GM12878 (cell line): ENCODE data around the gene RFLNA. TPM values are rescaled to one million over a fixed set of nuclear protein-coding genes. Genes with fewer than 3 reads are reported as not detected.
A peak's percentile ranks its signal among the peaks of the same experiment; 100 is the strongest.

Experiments
- ATAC-seq: fragments of 200-7000 bp; cut with Tn5 transposase; 3 replicates; pipeline ENCODE4 v1.9.1; 2020; ENCODE audit warnings: mild to moderate bottlenecking, moderate library complexity
- BruUV-seq: library from RNA; stranded (reverse); fragments of 400-500 nt; replicated peaks from 2 replicates; lab custom pipeline; 2021; lab: Mats Ljungman, UMichigan
- CTCF ChIA-PET: fragments of 300-600 bp; sonication (Branson Sonifier 250); formaldehyde crosslinking; extraction: SDS; loops from one replicate; lab custom pipeline; 2021; ENCODE audit warnings: inconsistent platforms; lab: Yijun Ruan, JAX
- POLR2A ChIA-PET: fragments of 350-600 bp; formaldehyde crosslinking; extraction: SDS; loops from one replicate; lab custom pipeline; 2021; ENCODE audit warnings: inconsistent platforms; lab: Charles Lee
- RAD21 ChIA-PET: fragments of 300-600 bp; sonication (Branson Sonifier 250); formaldehyde crosslinking; loops from one replicate; lab custom pipeline; 2023; ENCODE audit warnings: antibody characterized with exemption; ENCODE audit not compliant: unreplicated experiment; lab: Charles Lee
- SMC1A ChIA-PET: fragments of 300-600 bp; sonication (Branson Sonifier 250); formaldehyde crosslinking; loops from one replicate; lab custom pipeline; 2023; ENCODE audit not compliant: unreplicated experiment, uncharacterized antibody; lab: Charles Lee
- DNase-seq: peaks from one replicate; pipeline ENCODE4 v3.0.0-alpha.2; 2011; ENCODE audit warnings: low read depth, low spot score
- FAIRE-seq: peaks from 3 replicates; lab custom pipeline; 2011; peaks lifted over from hg19 to GRCh38; lab: Jason Lieb, UNC
- H2AFZ ChIP-seq: 2 replicates; pipeline ENCODE4 v1.6.0; 2011; ENCODE audit warnings: low read depth, low read length, control low read depth; ENCODE audit not compliant: control insufficient read depth
- H3K27ac ChIP-seq: 2 replicates; pipeline ENCODE4 v1.5.1; 2011; ENCODE audit warnings: control low read depth; ENCODE audit not compliant: control insufficient read depth, insufficient read depth
- H3K27me3 ChIP-seq, 2 experiments: replicated peaks in 1 of 2; 2 replicates each; pipeline versions ENCODE4 v1.6.0 to v1.6.1; 2011; ENCODE audit warnings: low read length in 1 of 2; ENCODE audit not compliant: control insufficient read depth in 2 of 2, insufficient read depth in 2 of 2
- H3K36me3 ChIP-seq, 2 experiments: 2 replicates each; pipeline ENCODE4 v1.5.1; 2011; ENCODE audit warnings: low read length in 1 of 2; ENCODE audit not compliant: control insufficient read depth in 2 of 2, insufficient read depth in 2 of 2
- H3K4me1 ChIP-seq: 2 replicates; pipeline ENCODE4 v1.6.1; 2011; ENCODE audit warnings: mild to moderate bottlenecking, low read length, moderate library complexity, mixed read lengths; ENCODE audit not compliant: control insufficient read depth, insufficient read depth
- H3K4me2 ChIP-seq: 2 replicates; pipeline ENCODE4 v1.6.0; 2011; ENCODE audit warnings: control low read depth; ENCODE audit not compliant: control insufficient read depth, insufficient read depth
- H3K4me3 ChIP-seq: fragments of 200-600 bp; sonication (generic); 2 replicates; pipeline ENCODE4 v1.5.1; 2016
- H3K79me2 ChIP-seq: 2 replicates; pipeline ENCODE4 v1.6.0; 2011; ENCODE audit warnings: low read length; ENCODE audit not compliant: control insufficient read depth, insufficient read depth
- H3K9ac ChIP-seq: 2 replicates; pipeline ENCODE4 v1.8.0; 2011; ENCODE audit warnings: low read length, control low read depth, mixed read lengths; ENCODE audit not compliant: control insufficient read depth, insufficient read depth
- H3K9me3 ChIP-seq: replicated peaks from 3 replicates; pipeline ENCODE4 v1.5.1; 2011; ENCODE audit warnings: mild to moderate bottlenecking, low read length; ENCODE audit not compliant: control insufficient read depth, insufficient read depth
- H4K20me1 ChIP-seq: 2 replicates; pipeline ENCODE4 v1.6.0; 2011; ENCODE audit not compliant: control insufficient read depth, insufficient read depth
- EGR1 ChIP-seq, 2 experiments: IDR thresholded peaks; 1 replicate in 1 of 2; 2 replicates in 1 of 2; pipeline ENCODE4 v1.6.1; 2011 to 2012; ENCODE audit warnings: low read depth in 2 of 2, low read length in 2 of 2, borderline replicate concordance in 1 of 2, mild to moderate bottlenecking in 1 of 2, moderate library complexity in 1 of 2
- POLR2A ChIP-seq: IDR thresholded peaks from 2 replicates; pipeline ENCODE4 v1.6.1; 2011; ENCODE audit warnings: low read depth, mild to moderate bottlenecking, low read length
- USF1 ChIP-seq: IDR thresholded peaks from 2 replicates; pipeline ENCODE4 v1.6.1; 2011; ENCODE audit warnings: borderline replicate concordance, low read depth, mild to moderate bottlenecking, moderate library complexity, mixed read lengths, low read length; ENCODE audit not compliant: insufficient read depth; ENCODE audit errors: extremely low read length
- WGBS: methylation state at CpG from one replicate; pipeline ENCODE4 v1.1.6; 2016; ENCODE audit warnings: low lambda C conversion rate; ENCODE audit not compliant: insufficient replicate concordance, insufficient coverage; ENCODE audit errors: missing lambda C conversion rate; 5-methylcytosine and 5-hydroxymethylcytosine counted together
- in situ Hi-C: fragments of 300-500 bp; cut with MboI; formaldehyde crosslinking; loops from 9 replicates; pipeline ENCODE4 v1.14.3; 2018; ENCODE audit warnings: mixed read lengths
- intact Hi-C: fragments of 100-400 bp; cut with micrococcal nuclease; formaldehyde crosslinking; loops from one replicate; pipeline ENCODE4 v1.14.2; 2022; ENCODE audit not compliant: unreplicated experiment
- polyA plus RNA-seq, 11 experiments: library from polyadenylated mRNA; depleted of rRNA in 4 of 11; unstranded in 6 of 11; stranded (reverse) in 5 of 11; fragments of >200 nt; fragmentation: Nextera tagmentation in 4 of 11; fragmentation: Illumina TruSeq in 1 of 11; extraction: Ambion mirVana in 4 of 11; extraction: Trizol in 1 of 11; gene quantifications; 1 replicate in 1 of 11; 2 replicates in 10 of 11; pipeline versions ENCODE4 v1.2.1 to v1.2.3, GENCODE V29; 2011 to 2016; ENCODE audit warnings: inconsistent platforms in 2 of 11, missing spikeins in 2 of 11, low read depth in 1 of 11
- total RNA-seq, 4 experiments: library from RNA; depleted of rRNA in 3 of 4; stranded (reverse); fragments of >200 nt in 3 of 4; fragmentation: Illumina TruSeq in 1 of 4; extraction: Trizol in 1 of 4; gene quantifications; 2 replicates each; pipeline versions ENCODE4 v1.2.1 to v1.2.3, GENCODE V29; 2013 to 2021

RFLNA gene
- total and polyA plus RNA-seq, 10 of the 15 experiments (the other 5 are each of a cell fraction or from before 2014, with no cell fraction given): 0.08 TPM; not detected in 9

- no peak for TF ChIP-seq EGR1 (IDR thresholded peaks at IDR 0.05; ENCODE audit: borderline replicate concordance in 1 of 2, low read depth in 2 of 2, low read length in 2 of 2)
These were observed 44.1 kb downstream of the RFLNA start (continued) for GRCh38 chr12:124338876-124339603.

GRCh38 chr12:124340080-124340900 is 45.4 kb downstream of the RFLNA start:
- ChIA-PET POLR2A (no interaction called here), SMC1A (interaction anchor here (0.5 kb wide), 1 partner anchor 287 kb away, joined by 4 read pairs; no protein-coding TSS in a partner anchor), RAD21 (no interaction called here), CTCF (no interaction called here)
- FAIRE-seq: no peak
- no peak overlapping the region for H3K4me3 ChIP-seq
- H3K79me2 ChIP-seq: no peaks in the 10 kb centered on the region
- no peak for ATAC-seq
- H3K36me3 ChIP-seq: peaks cover 9 to 23% of the 10 kb centered on the region in 2 experiments
- whole genome bisulfite sequencing: 96% methylated on average over 41 of the region's 42 CpGs
- no peaks in the 10 kb centered on the region for H4K20me1 ChIP-seq
- no peaks in the 10 kb centered on the region for H3K4me1 ChIP-seq
- no peak overlapping the region for H3K27ac ChIP-seq
- H3K9me3 ChIP-seq: no peaks in the 10 kb centered on the region
- intact Hi-C loops: no loop called here
- peak; percentile 16; the same call in 1 of the 2 replicates for TF ChIP-seq POLR2A
- no peak for TF ChIP-seq USF1
- H3K27me3 ChIP-seq: no peaks in the 10 kb centered on the region
- no peak for DNase-seq
- no peak overlapping the region for H3K4me2 ChIP-seq
- in situ Hi-C loops: no loop called here
- BruUV-seq: no TSS peak
- H2AFZ ChIP-seq: no peak overlapping the region
- H3K9ac ChIP-seq: no peak overlapping the region
